Hematopoietic multipotent progenitor cell (in vitro differentiated cells): ENCODE measurements around the gene SQOR. TPM values are rescaled to one million over a fixed set of nuclear protein-coding genes. Genes with fewer than 3 reads are reported as not detected.

Experiments used
- DNase-seq, 3 donors: peaks; one replicate each; pipeline ENCODE4 v3.0.0-alpha.2; 2011 to 2015; ENCODE audit warnings: low read depth in 2 of 3, low spot score in 2 of 3
- total RNA-seq: library from RNA; depleted of rRNA; stranded (reverse); fragments of >200 nt; gene quantifications from one replicate; pipeline ENCODE4 v1.2.3, GENCODE V29; 2012

The SQOR gene
- total RNA-seq, 1 donor = 52.5 TPM

GRCh38 chr15:45657764-45658545 is 23.1 kb downstream of the SQOR start:
- DNase-seq = no peak

GRCh38 chr15:45660231-45660979 is 25.6 kb downstream of the SQOR start:
- no peak for DNase-seq

- DNase-seq = no peak
These were observed 27.5 kb downstream of the SQOR start for GRCh38 chr15:45662375-45662774.

- DNase-seq = no peak
These were observed 29.6 kb downstream of the SQOR start for GRCh38 chr15:45664451-45664850.

- no peak for DNase-seq
These were observed 30.4 kb downstream of the SQOR start for GRCh38 chr15:45665261-45665660.

GRCh38 chr15:45666119-45666875 is 31.5 kb downstream of the SQOR start:
- no peak for DNase-seq

- no peak for DNase-seq
These were observed 32.2 kb downstream of the SQOR start for GRCh38 chr15:45667002-45667401.

GRCh38 chr15:45668386-45668785 is 33.6 kb downstream of the SQOR start:
- DNase-seq = no peak

GRCh38 chr15:45669422-45669821 is 34.6 kb downstream of the SQOR start:
- no peak for DNase-seq

- DNase-seq = no peak
These were observed 35.3 kb downstream of the SQOR start for GRCh38 chr15:45670091-45670490.

- no peak for DNase-seq
These were observed 35.7 kb downstream of the SQOR start for GRCh38 chr15:45670511-45670910.

- DNase-seq = no peak
These were observed 39.8 kb downstream of the SQOR start for GRCh38 chr15:45674677-45675076.

GRCh38 chr15:45677797-45678196 is 43.0 kb downstream of the SQOR start:
- DNase-seq = no peak

- DNase-seq = no peak
These were observed 43.8 kb downstream of the SQOR start for GRCh38 chr15:45678459-45679178.

- no peak for DNase-seq
These were observed 49.7 kb downstream of the SQOR start for GRCh38 chr15:45684533-45684932.

GRCh38 chr15:45689616-45690015 is 54.8 kb downstream of the SQOR start:
- no peak for DNase-seq

- no peak for DNase-seq
These were observed 55.9 kb downstream of the SQOR start for GRCh38 chr15:45690581-45691260.

GRCh38 chr15:45701108-45701507 is 66.3 kb downstream of the SQOR start:
- no peak for DNase-seq

- no peak for DNase-seq
These were observed 67.2 kb downstream of the SQOR start for GRCh38 chr15:45702041-45702440.

GRCh38 chr15:45703670-45704328 is 69.0 kb downstream of the SQOR start:
- DNase-seq = peak in 1 of 3 donors; percentile 8
